MCF 10A (cell line): ENCODE measurements around the gene NOL7. TPM values are rescaled to one million over a fixed set of nuclear protein-coding genes. Genes with fewer than 3 reads are reported as not detected.

ENCODE experiments used
- BruUV-seq: library from RNA; stranded (reverse); fragments of 400-500 nt; replicated peaks from 2 replicates; lab custom pipeline; 2021; lab: Mats Ljungman, UMichigan
- CTCF ChIA-PET: fragments of 300-600 bp; sonication (Branson Sonifier 250); formaldehyde crosslinking; extraction: SDS; loops from one replicate; lab custom pipeline; 2021; ENCODE audit warnings: antibody characterized with exemption, inconsistent platforms; lab: Yijun Ruan, JAX
- POLR2A ChIA-PET: fragments of 300-600, 350-650 bp; sonication (Branson Sonifier 250); formaldehyde crosslinking; extraction: SDS; loops from one replicate; lab custom pipeline; 2020; ENCODE audit warnings: antibody characterized with exemption, inconsistent platforms; lab: Yijun Ruan, JAX
- DNase-seq: peaks from one replicate; pipeline ENCODE4 v3.0.0-alpha.2; 2018; ENCODE audit not compliant: unreplicated experiment
- H3K27ac Mint-ChIP-seq: one replicate; pipeline ENCODE4 v1.8.0; 2022; ENCODE audit warnings: mild to moderate bottlenecking, low read depth, mixed read lengths; ENCODE audit not compliant: unreplicated experiment
- H3K27me3 Mint-ChIP-seq: one replicate; pipeline ENCODE4 v1.8.0; 2022; ENCODE audit warnings: mixed read lengths; ENCODE audit not compliant: insufficient read depth, unreplicated experiment
- H3K36me3 Mint-ChIP-seq: one replicate; pipeline ENCODE4 v1.8.0; 2022; ENCODE audit warnings: mild to moderate bottlenecking, moderate library complexity, mixed read lengths; ENCODE audit not compliant: insufficient read depth, unreplicated experiment
- H3K4me1 Mint-ChIP-seq: one replicate; pipeline ENCODE4 v1.8.0; 2022; ENCODE audit warnings: mixed read lengths; ENCODE audit not compliant: insufficient read depth, unreplicated experiment
- H3K4me3 Mint-ChIP-seq: one replicate; pipeline ENCODE4 v1.8.0; 2022; ENCODE audit warnings: mild to moderate bottlenecking, moderate library complexity, mixed read lengths; ENCODE audit not compliant: unreplicated experiment
- H3K9me3 Mint-ChIP-seq: one replicate; pipeline ENCODE4 v1.8.0; 2022; ENCODE audit warnings: mixed read lengths; ENCODE audit not compliant: unreplicated experiment
- intact Hi-C: fragments of 100-400 bp; cut with micrococcal nuclease; formaldehyde crosslinking; loops from 2 replicates; pipeline ENCODE4 v1.14.1; 2022
- total RNA-seq: library from RNA; stranded (reverse); gene quantifications from 2 replicates; pipeline ENCODE4 v1.2.3, GENCODE V29; 2022
- TF ChIP-seq, protein P1 (sequence below): fragments of 200-600 bp; IDR thresholded peaks from one replicate; pipeline ENCODE4 v1.8.0; 2022; ENCODE audit warnings: antibody characterized with exemption, mild to moderate bottlenecking; ENCODE audit not compliant: unreplicated experiment

The NOL7 gene
- total RNA-seq, 1 experiment from 2014 or later = 98.5 TPM

- TF ChIP-seq, protein P1, sequence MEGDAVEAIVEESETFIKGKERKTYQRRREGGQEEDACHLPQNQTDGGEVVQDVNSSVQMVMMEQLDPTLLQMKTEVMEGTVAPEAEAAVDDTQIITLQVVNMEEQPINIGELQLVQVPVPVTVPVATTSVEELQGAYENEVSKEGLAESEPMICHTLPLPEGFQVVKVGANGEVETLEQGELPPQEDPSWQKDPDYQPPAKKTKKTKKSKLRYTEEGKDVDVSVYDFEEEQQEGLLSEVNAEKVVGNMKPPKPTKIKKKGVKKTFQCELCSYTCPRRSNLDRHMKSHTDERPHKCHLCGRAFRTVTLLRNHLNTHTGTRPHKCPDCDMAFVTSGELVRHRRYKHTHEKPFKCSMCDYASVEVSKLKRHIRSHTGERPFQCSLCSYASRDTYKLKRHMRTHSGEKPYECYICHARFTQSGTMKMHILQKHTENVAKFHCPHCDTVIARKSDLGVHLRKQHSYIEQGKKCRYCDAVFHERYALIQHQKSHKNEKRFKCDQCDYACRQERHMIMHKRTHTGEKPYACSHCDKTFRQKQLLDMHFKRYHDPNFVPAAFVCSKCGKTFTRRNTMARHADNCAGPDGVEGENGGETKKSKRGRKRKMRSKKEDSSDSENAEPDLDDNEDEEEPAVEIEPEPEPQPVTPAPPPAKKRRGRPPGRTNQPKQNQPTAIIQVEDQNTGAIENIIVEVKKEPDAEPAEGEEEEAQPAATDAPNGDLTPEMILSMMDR = no peak
- ChIA-PET CTCF (interaction anchor here (0.6 to 3.2 kb wide), 14 partner anchors 9 to 848 kb away, joined by 3 to 23 read pairs (median 6); partner anchors contain the start of genes GFOD1 and NOL7), POLR2A (interaction anchor here (0.8 to 3.7 kb wide), 8 partner anchors 9 to 247 kb away, joined by 3 to 85 read pairs (median 16); partner anchors contain the start of genes GFOD1, NOL7, RANBP9 and TBC1D7)
- H3K36me3 Mint-ChIP-seq = peaks cover 8% of the 10 kb centered on the region
- intact Hi-C loops = no loop called here
- H3K4me1 Mint-ChIP-seq = peaks cover 5% of the 10 kb centered on the region
- peak overlapping the region; percentile 84 for H3K27ac Mint-ChIP-seq
- TSS peak; percentile 34 for BruUV-seq
- H3K4me3 Mint-ChIP-seq = peak overlapping the region; percentile 94
- no peaks in the 10 kb centered on the region for H3K9me3 Mint-ChIP-seq
- no peak for DNase-seq
- no peaks in the 10 kb centered on the region for H3K27me3 Mint-ChIP-seq
These were observed 39.1 kb upstream of the NOL7 start for GRCh38 chr6:13576017-13576416.

DNA sequence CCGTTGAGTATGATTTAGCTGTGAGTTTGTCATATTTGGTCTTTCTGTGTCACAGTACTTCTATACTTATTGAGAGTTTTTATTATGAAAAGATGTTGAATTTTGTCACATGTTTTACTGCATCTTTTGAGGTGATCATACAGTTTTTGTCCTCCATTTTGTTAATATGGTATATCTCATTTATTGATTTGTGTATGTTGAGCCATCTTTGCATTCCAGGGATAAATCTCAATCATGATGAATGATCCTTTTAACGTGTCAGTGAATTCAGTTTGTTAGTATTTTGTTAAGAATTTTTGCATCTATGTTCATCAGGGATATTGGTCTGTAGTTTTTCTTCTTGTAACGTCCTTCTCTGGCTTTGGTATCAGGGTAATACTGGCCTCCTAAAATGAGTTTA lies 37.2 kb upstream of the NOL7 start:
- Mint-ChIP-seq H3K4me3 (no peak overlapping the region), H3K36me3 (peaks cover 21% of the 10 kb centered on the region), H3K27ac (no peak overlapping the region), H3K4me1 (peaks cover 5% of the 10 kb centered on the region), H3K9me3 (no peaks in the 10 kb centered on the region), H3K27me3 (no peaks in the 10 kb centered on the region)
- CTCF ChIA-PET = interaction anchor here (0.6 to 0.9 kb wide), 2 partner anchors 246 to 524 kb away, joined by 3 to 5 read pairs; no protein-coding TSS in a partner anchor
- intact Hi-C loops = no loop called here
- no TSS peak for BruUV-seq
- TF ChIP-seq, protein P1 = no peak
- POLR2A ChIA-PET = no interaction called here
- DNase-seq = no peak

- H3K4me3 Mint-ChIP-seq = no peak overlapping the region
- no peaks in the 10 kb centered on the region for H3K9me3 Mint-ChIP-seq
- DNase-seq = no peak
- no peaks in the 10 kb centered on the region for H3K27me3 Mint-ChIP-seq
- CTCF ChIA-PET = interaction anchor here (0.8 kb wide), 1 partner anchor 252 kb away, joined by 5 read pairs; the partner anchor contains the start of gene TBC1D7
- no peak overlapping the region for H3K27ac Mint-ChIP-seq
- TF ChIP-seq, protein P1 = no peak
- peaks cover 22% of the 10 kb centered on the region for H3K36me3 Mint-ChIP-seq
- POLR2A ChIA-PET = interaction anchor here (1.0 kb wide), 1 partner anchor 34 kb away, joined by 3 read pairs; no protein-coding TSS in a partner anchor
- intact Hi-C loops = no loop called here
- BruUV-seq = no TSS peak
- H3K4me1 Mint-ChIP-seq = peaks cover 3% of the 10 kb centered on the region
These were observed 35.2 kb upstream of the NOL7 start for GRCh38 chr6:13579911-13580310.

- Mint-ChIP-seq H3K4me1 (no peaks in the 10 kb centered on the region), H3K27me3 (no peaks in the 10 kb centered on the region), H3K9me3 (no peaks in the 10 kb centered on the region), H3K36me3 (peaks cover 26% of the 10 kb centered on the region), H3K4me3 (no peak overlapping the region), H3K27ac (no peak overlapping the region)
- TF ChIP-seq, protein P1 = no peak
- CTCF ChIA-PET = interaction anchor here (0.7 kb wide), 1 partner anchor 9 kb away, joined by 4 read pairs; no protein-coding TSS in a partner anchor
- no TSS peak for BruUV-seq
- DNase-seq = no peak
- POLR2A ChIA-PET = no interaction called here
- intact Hi-C loops = no loop called here
These were observed 33.4 kb upstream of the NOL7 start for GRCh38 chr6:13581700-13582229.
